SU-DHL-6 (cell line): ENCODE data around the gene EPHA5.

ENCODE experiments used
- H2AFZ ChIP-seq: fragments of 200-600 bp; sonication (generic); 2 replicates; pipeline ENCODE4 v1.6.1; 2014; ENCODE audit warnings: low read depth, mild to moderate bottlenecking, moderate library complexity, mixed read lengths, antibody characterized with exemption, low read length; ENCODE audit not compliant: severe bottlenecking
- H3F3A ChIP-seq: fragments of 200-600 bp; shearing (Covaris generic); 2 replicates; pipeline ENCODE4 v1.6.0; 2016; ENCODE audit warnings: antibody characterized with exemption, mild to moderate bottlenecking; ENCODE audit not compliant: insufficient read depth
- H3K27ac ChIP-seq: fragments of 200-600 bp; sonication (generic); 2 replicates; pipeline ENCODE4 v1.5.1; 2016; ENCODE audit warnings: low read depth, mild to moderate bottlenecking, low read length, moderate library complexity, mixed read lengths
- H3K27me3 ChIP-seq: fragments of 200-600 bp; sonication (generic), shearing (Covaris generic); 2 replicates; pipeline ENCODE4 v1.6.0; 2014; ENCODE audit warnings: mild to moderate bottlenecking, low read length
- H3K36me3 ChIP-seq: fragments of 200-600 bp; sonication (generic); 2 replicates; pipeline ENCODE4 v1.6.1; 2014; ENCODE audit warnings: mild to moderate bottlenecking, low read length, mixed read lengths
- H3K4me2 ChIP-seq: fragments of 300-600, 200-600 bp; shearing (Covaris generic), sonication (generic); 2 replicates; pipeline ENCODE4 v1.6.0; 2014; ENCODE audit warnings: low read length, low read depth, mild to moderate bottlenecking; ENCODE audit not compliant: poor library complexity, severe bottlenecking
- H3K4me3 ChIP-seq: fragments of 200-600 bp; sonication (generic); 2 replicates; pipeline ENCODE4 v1.5.1; 2014; ENCODE audit warnings: antibody characterized with exemption, low read length, mild to moderate bottlenecking, mixed read lengths; ENCODE audit not compliant: insufficient read depth, poor library complexity, severe bottlenecking
- H3K79me2 ChIP-seq: fragments of 200-600 bp; sonication (generic); 2 replicates; pipeline ENCODE4 v1.6.1; 2014; ENCODE audit warnings: mild to moderate bottlenecking, low read length, moderate library complexity; ENCODE audit not compliant: insufficient read depth
- H3K9ac ChIP-seq: fragments of 200-600 bp; sonication (generic); 2 replicates; pipeline ENCODE4 v1.7.0; 2014; ENCODE audit warnings: mild to moderate bottlenecking, low read length
- H3K9me2 ChIP-seq: fragments of 200-600 bp; sonication (generic); replicated peaks from 2 replicates; pipeline ENCODE4 v1.6.1; 2014; ENCODE audit warnings: low read length; ENCODE audit not compliant: insufficient read depth
- H3K9me3 ChIP-seq: fragments of 200-600 bp; sonication (generic); 2 replicates; pipeline ENCODE4 v1.6.1; 2014; ENCODE audit warnings: low read length, mixed read lengths; ENCODE audit not compliant: insufficient read depth
- H4K20me1 ChIP-seq: fragments of 200-600 bp; sonication (generic); 2 replicates; pipeline ENCODE4 v1.6.1; 2014; ENCODE audit warnings: low read depth, mild to moderate bottlenecking, antibody characterized with exemption, low read length, moderate library complexity, mixed read lengths
- EZH2phosphoT487 ChIP-seq: fragments of 200-600 bp; sonication (generic), shearing (Covaris generic); conservative IDR thresholded peaks from 2 replicates; pipeline ENCODE4 v1.6.1; 2018; ENCODE audit warnings: mild to moderate bottlenecking, antibody characterized with exemption, low read length, moderate library complexity, mixed read lengths
- TF ChIP-seq, protein P1 (sequence below): fragments of 200-600 bp; sonication (generic); IDR thresholded peaks from one replicate; pipeline ENCODE4 v1.5.1; 2017; ENCODE audit warnings: antibody characterized with exemption, mild to moderate bottlenecking, low read length, moderate library complexity; ENCODE audit not compliant: insufficient read depth, poor library complexity, severe bottlenecking

EPHA5 gene

DNA sequence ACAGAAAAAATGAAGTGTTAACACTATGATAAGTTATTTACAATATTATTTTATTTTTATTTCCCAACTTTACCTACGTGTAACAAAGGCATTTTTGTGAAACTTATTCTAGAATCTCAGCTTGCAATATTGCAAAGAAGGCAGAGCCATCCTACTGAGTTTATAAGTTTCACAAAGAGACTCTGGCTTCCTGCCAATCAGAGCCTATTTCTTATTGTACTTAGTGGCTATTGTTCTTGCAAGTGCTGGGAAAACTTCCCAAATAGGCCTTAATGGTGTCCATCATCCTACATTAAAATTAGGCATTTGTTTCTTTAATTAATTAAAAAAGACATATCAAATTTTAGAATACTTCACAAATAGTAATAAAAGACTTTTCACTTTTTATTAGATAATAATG is 233.2 kb downstream of the EPHA5 start:
- Histone ChIP-seq H3K36me3 (no peaks in the 10 kb centered on the region), H3K4me2 (no peak overlapping the region), H2AFZ (no peak overlapping the region), H3K9ac (no peak overlapping the region), H3K79me2 (no peaks in the 10 kb centered on the region), H3K27me3 (no peaks in the 10 kb centered on the region), H3K9me2 (no peaks in the 10 kb centered on the region), H3K9me3 (no peaks in the 10 kb centered on the region), H4K20me1 (no peaks in the 10 kb centered on the region), H3K4me3 (no peak overlapping the region), H3F3A (no peaks in the 10 kb centered on the region), H3K27ac (no peak overlapping the region)
- TF ChIP-seq, protein P1, sequence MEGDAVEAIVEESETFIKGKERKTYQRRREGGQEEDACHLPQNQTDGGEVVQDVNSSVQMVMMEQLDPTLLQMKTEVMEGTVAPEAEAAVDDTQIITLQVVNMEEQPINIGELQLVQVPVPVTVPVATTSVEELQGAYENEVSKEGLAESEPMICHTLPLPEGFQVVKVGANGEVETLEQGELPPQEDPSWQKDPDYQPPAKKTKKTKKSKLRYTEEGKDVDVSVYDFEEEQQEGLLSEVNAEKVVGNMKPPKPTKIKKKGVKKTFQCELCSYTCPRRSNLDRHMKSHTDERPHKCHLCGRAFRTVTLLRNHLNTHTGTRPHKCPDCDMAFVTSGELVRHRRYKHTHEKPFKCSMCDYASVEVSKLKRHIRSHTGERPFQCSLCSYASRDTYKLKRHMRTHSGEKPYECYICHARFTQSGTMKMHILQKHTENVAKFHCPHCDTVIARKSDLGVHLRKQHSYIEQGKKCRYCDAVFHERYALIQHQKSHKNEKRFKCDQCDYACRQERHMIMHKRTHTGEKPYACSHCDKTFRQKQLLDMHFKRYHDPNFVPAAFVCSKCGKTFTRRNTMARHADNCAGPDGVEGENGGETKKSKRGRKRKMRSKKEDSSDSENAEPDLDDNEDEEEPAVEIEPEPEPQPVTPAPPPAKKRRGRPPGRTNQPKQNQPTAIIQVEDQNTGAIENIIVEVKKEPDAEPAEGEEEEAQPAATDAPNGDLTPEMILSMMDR, result no peak
- no peak for TF ChIP-seq EZH2phosphoT487

DNA sequence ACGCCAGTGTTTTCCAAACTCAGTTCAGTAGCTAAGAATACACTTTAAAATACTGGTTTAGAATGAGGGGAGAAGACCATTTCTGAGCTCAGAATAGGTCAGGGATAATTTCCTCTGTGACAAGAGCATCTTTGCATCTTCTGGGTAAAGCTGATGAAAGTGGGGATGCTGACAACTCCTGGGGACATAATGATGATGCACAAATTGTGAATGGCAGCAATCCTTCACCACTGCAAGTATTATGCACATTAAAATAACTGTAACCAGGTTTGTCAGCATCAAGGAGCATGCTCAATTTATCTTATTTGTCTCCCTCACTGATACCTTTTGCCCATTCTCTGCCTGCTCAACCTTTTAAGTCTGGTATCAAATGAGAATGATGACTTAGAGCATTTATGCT is 248.2 kb downstream of the EPHA5 start:
- Histone ChIP-seq H4K20me1 (no peaks in the 10 kb centered on the region), H3K4me3 (no peak overlapping the region), H3K4me2 (no peak overlapping the region), H3K36me3 (no peaks in the 10 kb centered on the region), H3K27me3 (no peaks in the 10 kb centered on the region), H2AFZ (no peak overlapping the region), H3K9me3 (no peaks in the 10 kb centered on the region), H3K9ac (no peak overlapping the region), H3K9me2 (no peaks in the 10 kb centered on the region), H3K27ac (no peak overlapping the region), H3K79me2 (no peaks in the 10 kb centered on the region), H3F3A (no peaks in the 10 kb centered on the region)
- no peak for TF ChIP-seq EZH2phosphoT487
- TF ChIP-seq, protein P1, result no peak

DNA sequence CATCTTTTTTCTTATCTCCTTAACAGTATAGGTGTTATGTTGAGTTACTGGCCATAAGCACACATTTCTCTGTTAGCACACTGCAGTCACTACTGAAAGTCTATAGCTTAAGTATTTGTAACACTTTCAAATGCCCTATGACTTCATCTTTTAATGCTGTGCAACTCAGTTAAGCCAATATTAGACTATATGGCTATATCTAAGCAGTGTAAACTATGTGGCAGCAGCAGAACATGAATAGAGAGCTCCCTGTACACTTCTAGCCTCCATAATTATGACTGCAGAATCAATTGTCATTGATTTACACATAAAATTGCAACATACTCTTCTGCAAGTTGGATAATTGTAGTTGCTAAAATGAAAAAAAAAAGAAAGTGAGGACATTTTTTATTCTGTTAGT is 250.3 kb downstream of the EPHA5 start:
- Histone ChIP-seq H3K4me2 (no peak overlapping the region), H3K4me3 (no peak overlapping the region), H4K20me1 (no peaks in the 10 kb centered on the region), H3K79me2 (no peaks in the 10 kb centered on the region), H3K9ac (no peak overlapping the region), H3K36me3 (no peaks in the 10 kb centered on the region), H3K9me3 (no peaks in the 10 kb centered on the region), H3K27me3 (no peaks in the 10 kb centered on the region), H2AFZ (no peak overlapping the region), H3K9me2 (no peaks in the 10 kb centered on the region), H3F3A (no peaks in the 10 kb centered on the region), H3K27ac (no peak overlapping the region)
- no peak for TF ChIP-seq EZH2phosphoT487
- TF ChIP-seq, protein P1, result no peak

DNA sequence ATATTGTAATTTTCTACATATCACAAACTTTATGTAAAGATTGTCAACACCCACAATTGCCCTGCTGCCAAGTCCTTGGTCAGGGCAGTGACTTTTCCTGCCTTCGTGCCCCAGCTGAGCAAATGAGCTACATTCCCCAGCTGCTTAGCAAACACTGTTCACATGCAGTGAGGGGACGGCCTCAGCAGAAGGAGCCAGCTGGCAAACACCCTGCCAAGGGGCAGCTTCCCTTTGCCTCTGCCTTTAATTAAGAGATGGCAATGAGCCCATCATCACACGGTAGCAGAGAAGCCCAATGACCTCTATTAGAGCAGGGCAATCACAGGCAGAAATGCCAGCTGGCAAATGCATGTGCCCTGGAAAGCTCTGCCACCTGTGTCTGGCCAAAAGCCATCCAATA is 253.4 kb downstream of the EPHA5 start:
- Histone ChIP-seq H3K9me2 (no peaks in the 10 kb centered on the region), H3K9ac (no peak overlapping the region), H3K79me2 (no peaks in the 10 kb centered on the region), H3K4me2 (no peak overlapping the region), H3K27ac (no peak overlapping the region), H4K20me1 (no peaks in the 10 kb centered on the region), H3K9me3 (no peaks in the 10 kb centered on the region), H2AFZ (peak overlapping the region; percentile 64), H3K27me3 (no peaks in the 10 kb centered on the region), H3F3A (no peaks in the 10 kb centered on the region), H3K4me3 (no peak overlapping the region), H3K36me3 (no peaks in the 10 kb centered on the region)
- no peak for TF ChIP-seq EZH2phosphoT487
- TF ChIP-seq, protein P1, result no peak
